HepG2 (cell line): ENCODE data around the gene SLIT1. TPM values are rescaled to one million over a fixed set of nuclear protein-coding genes. Genes with fewer than 3 reads are reported as not detected.

ENCODE experiments used
- ATAC-seq: fragments of 200-7000 bp; cut with Tn5 transposase; 3 replicates; pipeline ENCODE4 v1.9.1; 2020; ENCODE audit warnings: mild to moderate bottlenecking, moderate library complexity
- BruUV-seq: library from RNA; stranded (reverse); fragments of 400-500 nt; replicated peaks from 2 replicates; lab custom pipeline; 2021; lab: Mats Ljungman, UMichigan
- CTCF ChIA-PET: fragments of 300-600 bp; formaldehyde crosslinking; extraction: SDS; loops from one replicate; lab custom pipeline; 2021; ENCODE audit warnings: low total read pairs, inconsistent platforms, low intra/inter-chr PET ratio; lab: Yijun Ruan, JAX
- POLR2A ChIA-PET: fragments of 350-600 bp; sonication (Branson Sonifier 250); formaldehyde crosslinking; loops from one replicate; lab custom pipeline; 2020; ENCODE audit warnings: antibody characterized with exemption, inconsistent platforms; lab: Yijun Ruan, JAX
- DNase-seq: peaks from one replicate; pipeline ENCODE4 v3.0.0-alpha.2; 2015; ENCODE audit warnings: low spot score
- FAIRE-seq: peaks from 3 replicates; lab custom pipeline; 2011; peaks lifted over from hg19 to GRCh38; lab: Jason Lieb, UNC
- H2AFZ ChIP-seq: one replicate; pipeline ENCODE4 v1.6.1; 2011; ENCODE audit warnings: low read length, inconsistent platforms
- H3K27ac ChIP-seq: fragments of 300-600 bp; 3 replicates; pipeline ENCODE4 v1.8.0; 2011; ENCODE audit warnings: mixed run types, mild to moderate bottlenecking, mixed read lengths, low read length, inconsistent platforms; ENCODE audit not compliant: insufficient read depth; ENCODE audit errors: extremely low read length
- H3K27me3 ChIP-seq, 2 experiments: fragments of 200-600 bp in 1 of 2; 2 replicates in 1 of 2; 3 replicates in 1 of 2; pipeline versions ENCODE4 v1.6.0 to v1.8.0; 2011; ENCODE audit warnings: low read length in 2 of 2, mild to moderate bottlenecking in 2 of 2, moderate library complexity in 2 of 2, inconsistent platforms in 1 of 2; ENCODE audit not compliant: insufficient read depth in 2 of 2, control insufficient read depth in 1 of 2
- H3K36me3 ChIP-seq, 2 experiments: fragments of 200-600 bp in 1 of 2; replicated peaks in 1 of 2; 2 replicates in 1 of 2; 3 replicates in 1 of 2; pipeline versions ENCODE4 v1.5.1 to v1.8.0; 2011; ENCODE audit warnings: low read length in 2 of 2, inconsistent platforms in 1 of 2; ENCODE audit not compliant: insufficient read depth in 2 of 2, control insufficient read depth in 1 of 2
- H3K4me1 ChIP-seq: 2 replicates; pipeline ENCODE4 v1.5.1; 2012; ENCODE audit warnings: low read length, inconsistent platforms; ENCODE audit not compliant: insufficient read depth
- H3K4me2 ChIP-seq: 2 replicates; pipeline ENCODE4 v1.6.0; 2011; ENCODE audit warnings: low read depth, low read length, inconsistent platforms
- H3K4me3 ChIP-seq, 3 experiments: fragments of 200-600 bp in 1 of 3; sonication (generic), shearing (Covaris generic) in 1 of 3; replicated peaks in 1 of 3; 2 replicates each; pipeline ENCODE4 v1.5.1; 2011 to 2016; ENCODE audit warnings: low read length in 3 of 3, inconsistent platforms in 2 of 3, low read depth in 2 of 3, mild to moderate bottlenecking in 2 of 3, control low read depth in 1 of 3, mixed read lengths in 1 of 3; ENCODE audit not compliant: insufficient read depth in 1 of 3
- H3K79me2 ChIP-seq: one replicate; pipeline ENCODE4 v1.6.1; 2011; ENCODE audit warnings: low read length, inconsistent platforms; ENCODE audit not compliant: insufficient read depth
- H3K9ac ChIP-seq: 2 replicates; pipeline ENCODE4 v1.6.0; 2011; ENCODE audit warnings: mild to moderate bottlenecking, low read depth, low read length, inconsistent platforms; ENCODE audit not compliant: insufficient read depth
- H3K9me3 ChIP-seq: 2 replicates; pipeline ENCODE4 v1.5.1; 2012; ENCODE audit warnings: mild to moderate bottlenecking, low read length
- H4K20me1 ChIP-seq: 2 replicates; pipeline ENCODE4 v1.6.0; 2011; ENCODE audit warnings: inconsistent platforms, mild to moderate bottlenecking, low read length, moderate library complexity; ENCODE audit not compliant: insufficient read depth
- MAFF ChIP-seq: IDR thresholded peaks from 2 replicates; pipeline ENCODE4 v1.6.1; 2011; ENCODE audit warnings: low read depth, low read length, improper control_type of control experiment
- MXD4 ChIP-seq: IDR thresholded peaks from 2 replicates; pipeline ENCODE4 v1.6.1; 2016; ENCODE audit warnings: mild to moderate bottlenecking, missing biosample characterization, missing genetic modification reagents
- NFIC ChIP-seq: IDR thresholded peaks from 2 replicates; pipeline ENCODE4 v1.6.1; 2012; ENCODE audit warnings: mild to moderate bottlenecking, low read length, inconsistent platforms
- PAX8 ChIP-seq: sonication (generic); formaldehyde crosslinking; IDR thresholded peaks from 2 replicates; pipeline ENCODE4 v1.8.0; 2022; ENCODE audit warnings: mild to moderate bottlenecking, missing genetic modification reagents, borderline replicate concordance
- RBM39 ChIP-seq: fragments of 200-400 bp; formaldehyde crosslinking; IDR thresholded peaks from one replicate; pipeline ENCODE4 v1.6.1; 2018; ENCODE audit warnings: antibody characterized with exemption, mild to moderate bottlenecking, low read depth, low read length; ENCODE audit not compliant: poor library complexity, severe bottlenecking
- RELA ChIP-seq: sonication (generic); formaldehyde crosslinking; IDR thresholded peaks from 2 replicates; pipeline ENCODE4 v1.4.0; 2020; ENCODE audit warnings: missing genetic modification reagents
- SIN3B ChIP-seq: fragments of 150-350 bp; IDR thresholded peaks from 2 replicates; pipeline ENCODE4 v1.6.1; 2014; ENCODE audit warnings: low read length
- TIGD3 ChIP-seq: sonication (generic); formaldehyde crosslinking; IDR thresholded peaks from 2 replicates; pipeline ENCODE4 v1.5.1; 2020; ENCODE audit warnings: mild to moderate bottlenecking, missing genetic modification reagents, borderline replicate concordance
- ZNF280D ChIP-seq: sonication (generic); formaldehyde crosslinking; IDR thresholded peaks from 2 replicates; pipeline ENCODE4 v1.5.1; 2020; ENCODE audit warnings: mild to moderate bottlenecking, missing genetic modification reagents
- ZNF589 ChIP-seq: sonication (generic); formaldehyde crosslinking; conservative IDR thresholded peaks from 2 replicates; pipeline ENCODE4 v1.8.0; 2022; ENCODE audit warnings: mild to moderate bottlenecking, moderate library complexity, missing genetic modification reagents
- ZNF781 ChIP-seq: sonication (generic); formaldehyde crosslinking; IDR thresholded peaks from 2 replicates; pipeline ENCODE4 v1.5.1; 2020; ENCODE audit warnings: borderline replicate concordance, mild to moderate bottlenecking, missing genetic modification reagents; ENCODE audit errors: not compliant biosample characterization
- ZNF782 ChIP-seq: sonication (generic); formaldehyde crosslinking; IDR thresholded peaks from 2 replicates; pipeline ENCODE4 v1.4.0; 2020; ENCODE audit warnings: missing genetic modification reagents, mild to moderate bottlenecking, borderline replicate concordance
- WGBS: methylation state at CpG from one replicate; pipeline ENCODE4 v1.1.6; 2017; ENCODE audit warnings: low lambda C conversion rate; 5-methylcytosine and 5-hydroxymethylcytosine counted together
- in situ Hi-C: cut with HindIII; loops from 2 replicates; pipeline ENCODE4 v1.10.0; 2017; ENCODE audit warnings: low pct_unique_long_range_greater_than_20kb; ENCODE audit not compliant: extremely low pct_ligation_motif_present
- intact Hi-C: fragments of 100-400 bp; cut with micrococcal nuclease; formaldehyde crosslinking; loops from one replicate; pipeline ENCODE4 v1.10.0; 2022; ENCODE audit not compliant: unreplicated experiment
- polyA plus RNA-seq, 8 experiments: library from polyadenylated mRNA; depleted of rRNA in 3 of 8; stranded (reverse) in 7 of 8; unstranded in 1 of 8; fragments of >200 nt; fragmentation: Illumina TruSeq in 4 of 8; extraction: Trizol in 4 of 8; gene quantifications; 2 replicates each; pipeline versions ENCODE4 v1.2.1 to v1.2.3, GENCODE V29; 2011 to 2016; ENCODE audit warnings: low read depth in 4 of 8, missing spikeins in 1 of 8, mixed read lengths in 1 of 8; ENCODE audit not compliant: insufficient read depth in 1 of 8
- total RNA-seq, 5 experiments: library from RNA; depleted of rRNA; stranded (reverse); fragments of >200 nt; fragmentation: Illumina TruSeq; extraction: Trizol; gene quantifications; 2 replicates each; pipeline ENCODE4 v1.2.3, GENCODE V29; 2016; ENCODE audit warnings: low read depth in 1 of 5
- TF ChIP-seq, protein P1 (sequence below): sonication (generic); formaldehyde crosslinking; conservative IDR thresholded peaks from 2 replicates; pipeline ENCODE4 v1.8.0; 2022; ENCODE audit warnings: mild to moderate bottlenecking, moderate library complexity, missing genetic modification reagents
- TF ChIP-seq, protein P2 (sequence below): sonication (generic); formaldehyde crosslinking; IDR thresholded peaks from 2 replicates; pipeline ENCODE4 v1.4.0; 2020; ENCODE audit warnings: missing genetic modification reagents, low read depth, mild to moderate bottlenecking, borderline replicate concordance

The SLIT1 gene
- total and polyA plus RNA-seq, 2 of the 13 experiments (the other 11 are each of a cell fraction or from before 2014, with no cell fraction given): 0.09 to 0.33 TPM

- no peak overlapping the region for H3K9ac ChIP-seq
- in situ Hi-C loops: no loop called here
- no peak overlapping the region for H3K4me2 ChIP-seq
- no peaks in the 10 kb centered on the region for H3K79me2 ChIP-seq
- H3K27me3 ChIP-seq: no peaks in the 10 kb centered on the region; a peak in 1 of 5 replicates
- TF ChIP-seq MXD4 (CRISPR knock-in tag) (no peak), ZNF782 (CRISPR knock-in tag) (no peak), PAX8 (CRISPR knock-in tag) (no peak), SIN3B (no peak), RBM39 (no peak), MAFF (no peak), ZNF280D (CRISPR knock-in tag) (no peak), TIGD3 (CRISPR knock-in tag) (no peak), ZNF589 (no peak), RELA (no peak), ZNF781 (no peak), NFIC (no peak)
- TF ChIP-seq, protein P1, sequence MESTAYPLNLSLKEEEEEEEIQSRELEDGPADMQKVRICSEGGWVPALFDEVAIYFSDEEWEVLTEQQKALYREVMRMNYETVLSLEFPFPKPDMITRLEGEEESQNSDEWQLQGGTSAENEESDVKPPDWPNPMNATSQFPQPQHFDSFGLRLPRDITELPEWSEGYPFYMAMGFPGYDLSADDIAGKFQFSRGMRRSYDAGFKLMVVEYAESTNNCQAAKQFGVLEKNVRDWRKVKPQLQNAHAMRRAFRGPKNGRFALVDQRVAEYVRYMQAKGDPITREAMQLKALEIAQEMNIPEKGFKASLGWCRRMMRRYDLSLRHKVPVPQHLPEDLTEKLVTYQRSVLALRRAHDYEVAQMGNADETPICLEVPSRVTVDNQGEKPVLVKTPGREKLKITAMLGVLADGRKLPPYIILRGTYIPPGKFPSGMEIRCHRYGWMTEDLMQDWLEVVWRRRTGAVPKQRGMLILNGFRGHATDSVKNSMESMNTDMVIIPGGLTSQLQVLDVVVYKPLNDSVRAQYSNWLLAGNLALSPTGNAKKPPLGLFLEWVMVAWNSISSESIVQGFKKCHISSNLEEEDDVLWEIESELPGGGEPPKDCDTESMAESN: no peak
- TF ChIP-seq, protein P2, sequence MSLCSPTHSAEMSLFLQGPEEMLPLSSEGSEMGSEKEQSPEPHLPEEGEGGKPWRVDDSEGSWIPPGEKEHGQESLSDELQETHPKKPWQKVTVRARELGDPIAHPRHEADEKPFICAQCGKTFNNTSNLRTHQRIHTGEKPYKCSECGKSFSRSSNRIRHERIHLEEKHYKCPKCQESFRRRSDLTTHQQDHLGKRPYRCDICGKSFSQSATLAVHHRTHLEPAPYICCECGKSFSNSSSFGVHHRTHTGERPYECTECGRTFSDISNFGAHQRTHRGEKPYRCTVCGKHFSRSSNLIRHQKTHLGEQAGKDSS: no peak
- TF ChIP-seq, all 625 proteins: peak for 0
- WGBS: 20% methylated on average over 3 of the region's 10 CpGs
- H3K36me3 ChIP-seq: no peaks in the 10 kb centered on the region
- H3K4me3 ChIP-seq: no peak overlapping the region
- peaks cover 12% of the 10 kb centered on the region for H3K9me3 ChIP-seq
- FAIRE-seq (no peak), ATAC-seq (no peak), DNase-seq (no peak)
- no peaks in the 10 kb centered on the region for H4K20me1 ChIP-seq
- no peak overlapping the region for H2AFZ ChIP-seq
- ChIA-PET POLR2A (interaction anchor here (0.8 to 2.2 kb wide), 3 partner anchors 19 to 25 kb away, joined by 3 to 6 read pairs (median 3); no protein-coding TSS in a partner anchor), CTCF (no interaction called here)
- no TSS peak for BruUV-seq
- H3K4me1 ChIP-seq: peaks cover 34% of the 10 kb centered on the region
- no peak overlapping the region for H3K27ac ChIP-seq
- intact Hi-C loops: no loop called here
Measured at GRCh38 chr10:97004591-97004990, 181.2 kb downstream of the SLIT1 start.
